WI38 (cell line): ENCODE measurements around the gene NLRP8.
"Not testable (repeated sequence)": the region's sequence is repeated elsewhere in the genome, so short reads cannot be mapped to it uniquely, and the experiment has no call there.

Source experiments
- H3K4me3 ChIP-seq: 2 replicates; pipeline ENCODE4 v1.5.1; 2011; ENCODE audit warnings: low read depth, mild to moderate bottlenecking, control low read depth, low read length
- TF ChIP-seq, protein P1 (sequence below): IDR thresholded peaks from 2 replicates; pipeline ENCODE4 v1.5.1; 2012; ENCODE audit warnings: low read depth, mild to moderate bottlenecking, control low read depth, low read length

Gene NLRP8

GRCh38 chr19:55980415-55980814 lies 32.8 kb downstream of the NLRP8 start:
- TF ChIP-seq, protein P1, sequence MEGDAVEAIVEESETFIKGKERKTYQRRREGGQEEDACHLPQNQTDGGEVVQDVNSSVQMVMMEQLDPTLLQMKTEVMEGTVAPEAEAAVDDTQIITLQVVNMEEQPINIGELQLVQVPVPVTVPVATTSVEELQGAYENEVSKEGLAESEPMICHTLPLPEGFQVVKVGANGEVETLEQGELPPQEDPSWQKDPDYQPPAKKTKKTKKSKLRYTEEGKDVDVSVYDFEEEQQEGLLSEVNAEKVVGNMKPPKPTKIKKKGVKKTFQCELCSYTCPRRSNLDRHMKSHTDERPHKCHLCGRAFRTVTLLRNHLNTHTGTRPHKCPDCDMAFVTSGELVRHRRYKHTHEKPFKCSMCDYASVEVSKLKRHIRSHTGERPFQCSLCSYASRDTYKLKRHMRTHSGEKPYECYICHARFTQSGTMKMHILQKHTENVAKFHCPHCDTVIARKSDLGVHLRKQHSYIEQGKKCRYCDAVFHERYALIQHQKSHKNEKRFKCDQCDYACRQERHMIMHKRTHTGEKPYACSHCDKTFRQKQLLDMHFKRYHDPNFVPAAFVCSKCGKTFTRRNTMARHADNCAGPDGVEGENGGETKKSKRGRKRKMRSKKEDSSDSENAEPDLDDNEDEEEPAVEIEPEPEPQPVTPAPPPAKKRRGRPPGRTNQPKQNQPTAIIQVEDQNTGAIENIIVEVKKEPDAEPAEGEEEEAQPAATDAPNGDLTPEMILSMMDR: no peak
- no peak overlapping the region for H3K4me3 ChIP-seq

DNA sequence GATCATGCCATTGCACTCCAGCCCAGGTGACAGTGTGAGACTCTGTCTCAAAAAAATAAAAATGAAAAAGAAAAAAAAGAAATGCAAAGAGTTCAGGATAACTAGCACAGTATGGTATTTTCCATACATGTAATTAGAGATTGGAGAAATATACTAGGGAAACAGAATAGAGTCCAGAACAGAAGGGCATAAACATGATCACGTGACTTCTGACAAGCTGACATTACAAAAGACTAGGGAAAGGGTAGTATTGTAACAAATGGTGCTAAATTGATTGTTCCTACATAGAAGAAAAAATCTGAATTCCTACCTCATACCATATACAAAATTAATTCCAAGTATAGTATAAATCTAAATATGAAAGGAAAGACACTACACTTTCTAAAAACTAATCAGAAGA lies 37.6 kb downstream of the NLRP8 start:
- TF ChIP-seq, protein P1: no peak
- H3K4me3 ChIP-seq: no peak overlapping the region

DNA sequence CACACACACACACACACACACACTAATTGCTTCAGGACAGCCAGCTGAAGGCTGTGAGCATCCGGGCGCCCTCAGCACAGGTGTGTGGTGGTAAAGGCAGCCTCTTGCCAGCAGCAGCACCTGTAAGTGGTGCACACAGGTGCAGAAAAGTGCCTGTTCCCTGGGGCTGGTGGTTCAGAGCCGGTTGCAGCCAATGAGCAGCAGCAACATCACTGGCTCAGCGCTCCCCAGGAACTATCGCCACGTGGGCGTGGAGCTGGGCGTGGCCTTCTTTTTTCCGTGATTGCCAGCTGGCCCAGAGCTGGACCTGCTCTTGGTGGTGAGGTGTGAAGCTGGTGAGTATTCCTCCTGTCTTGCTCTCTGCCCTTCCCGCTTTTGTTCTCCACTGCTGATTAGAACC lies 38.9 kb downstream of the NLRP8 start, which contains the start of gene NLRP5:
Gene NLRP5, plus strand, starts transcription at position 289 of the 400 bp plus-strand sequence.
- no peak within 1 kb of the TSS for H3K4me3 ChIP-seq
- TF ChIP-seq, protein P1: no peak

- TF ChIP-seq, protein P1: no peak
- no peak overlapping the region for H3K4me3 ChIP-seq
Observed at GRCh38 chr19:55990831-55991230, 43.2 kb downstream of the NLRP8 start.

GRCh38 chr19:55993492-55993891 lies 45.9 kb downstream of the NLRP8 start:
- TF ChIP-seq, protein P1: no peak
- no peak overlapping the region for H3K4me3 ChIP-seq

- TF ChIP-seq, protein P1: no peak
Observed at GRCh38 chr19:56014765-56015164, 67.1 kb downstream of the NLRP8 start.

DNA sequence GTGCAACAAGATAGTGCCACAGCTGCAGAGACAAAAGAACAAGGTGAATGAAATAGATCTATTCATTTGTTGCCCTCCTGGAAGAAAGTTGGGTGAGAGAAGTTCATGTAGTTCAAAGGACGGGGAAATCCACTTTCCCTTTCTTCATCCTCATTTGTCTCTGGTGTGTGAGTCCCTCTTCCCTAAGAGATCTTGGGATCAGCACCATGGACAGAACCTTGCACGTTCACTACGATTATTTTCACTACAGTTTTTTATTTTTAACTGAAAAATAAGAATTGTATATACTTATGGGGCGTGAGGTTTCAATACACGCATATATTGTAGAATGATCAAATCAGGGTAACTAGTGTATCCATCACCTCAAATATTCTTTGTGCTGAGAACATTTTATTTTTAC lies 68.1 kb downstream of the NLRP8 start:
- TF ChIP-seq, protein P1: no peak
- no peak overlapping the region for H3K4me3 ChIP-seq

More at GRCh38 chr19:56014765-56015164, 67.1 kb downstream of the NLRP8 start:
- H3K4me3 ChIP-seq: no peak overlapping the region

DNA sequence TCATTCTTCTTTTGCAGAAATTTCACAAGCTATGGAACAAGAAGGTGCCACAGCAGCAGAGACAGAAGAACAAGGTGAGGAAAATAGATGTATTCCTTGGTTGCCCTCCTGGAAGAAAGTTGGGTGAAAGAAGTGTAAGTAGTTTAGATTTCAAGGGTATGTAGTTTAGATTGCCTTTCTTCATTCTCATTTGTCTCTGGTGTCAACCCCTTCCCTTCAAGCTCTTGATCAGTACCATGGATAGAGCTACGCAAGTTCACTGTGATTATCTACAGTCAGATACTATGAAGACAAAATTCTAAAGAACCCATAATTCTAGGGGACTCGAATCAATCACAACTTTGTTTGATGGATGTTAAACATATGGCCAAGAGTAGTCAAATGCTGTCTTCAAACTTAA lies 71.7 kb downstream of the NLRP8 start:
- not testable (repeated sequence) for H3K4me3 ChIP-seq

GRCh38 chr19:56020355-56020975 lies 72.8 kb downstream of the NLRP8 start:
- not testable (repeated sequence) for H3K4me3 ChIP-seq
